IMR-90 (cell line): ENCODE results near the gene COL4A5. TPM values are rescaled to one million over a fixed set of nuclear protein-coding genes. Genes with fewer than 3 reads are reported as not detected.

ENCODE experiments used
- ATAC-seq: fragments of 200-7000 bp; cut with Tn5 transposase; 2 replicates; pipeline ENCODE4 v1.9.1; 2020; ENCODE audit warnings: low read depth, mild to moderate bottlenecking, moderate library complexity
- BruUV-seq: library from RNA; stranded (reverse); fragments of 400-500 nt; replicated peaks from 2 replicates; lab custom pipeline; 2021; lab: Mats Ljungman, UMichigan
- CTCF ChIA-PET: fragments of 300-600 bp; formaldehyde crosslinking; extraction: SDS; loops from one replicate; lab custom pipeline; 2021; ENCODE audit warnings: antibody characterized with exemption; lab: Yijun Ruan, JAX
- POLR2A ChIA-PET: fragments of 300-600 bp; sonication (Branson Sonifier 250); formaldehyde crosslinking; loops from one replicate; lab custom pipeline; 2022; ENCODE audit warnings: antibody characterized with exemption; ENCODE audit not compliant: unreplicated experiment; lab: Charles Lee
- DNase-seq: peaks from one replicate; pipeline ENCODE4 v3.0.0; 2013
- H2AFZ ChIP-seq: replicated peaks from 2 replicates; pipeline ENCODE3; 2013; ENCODE audit warnings: low read length, mild to moderate bottlenecking; ENCODE audit not compliant: poor library complexity
- H2AK5ac ChIP-seq: 2 replicates; pipeline ENCODE4 v1.6.1; 2013; ENCODE audit warnings: low read depth, low read length, inconsistent platforms
- H2AK9ac ChIP-seq: replicated peaks from 2 replicates; pipeline ENCODE3; 2013; ENCODE audit warnings: mild to moderate bottlenecking, low read depth, low read length, moderate library complexity; ENCODE audit not compliant: poor library complexity
- H2BK120ac ChIP-seq: 2 replicates; pipeline ENCODE4 v1.6.1; 2013; ENCODE audit warnings: low read depth, low read length, inconsistent platforms
- H2BK15ac ChIP-seq: 3 replicates; pipeline ENCODE4 v1.6.1; 2013; ENCODE audit warnings: low read depth, low read length, inconsistent platforms
- H2BK20ac ChIP-seq: 2 replicates; pipeline ENCODE4 v1.6.1; 2013; ENCODE audit warnings: low read depth, mild to moderate bottlenecking, inconsistent platforms, low read length, moderate library complexity
- H2BK5ac ChIP-seq: 2 replicates; pipeline ENCODE4 v1.6.1; 2013; ENCODE audit warnings: mild to moderate bottlenecking, low read depth, low read length, inconsistent platforms; ENCODE audit not compliant: poor library complexity, severe bottlenecking
- H3K14ac ChIP-seq: replicated peaks from 2 replicates; pipeline ENCODE4 v1.6.1; 2013; ENCODE audit warnings: low read depth, low read length, inconsistent platforms
- H3K18ac ChIP-seq: 2 replicates; pipeline ENCODE4 v1.6.1; 2013; ENCODE audit warnings: low read depth, low read length, control low read depth
- H3K23ac ChIP-seq: 2 replicates; pipeline ENCODE4 v1.6.1; 2013; ENCODE audit warnings: low read depth, low read length, inconsistent platforms
- H3K27ac ChIP-seq: 2 replicates; pipeline ENCODE4 v1.5.1; 2013; ENCODE audit warnings: mild to moderate bottlenecking, control low read depth, low read length; ENCODE audit not compliant: insufficient read depth
- H3K27me3 ChIP-seq: 2 replicates; pipeline ENCODE4 v1.6.1; 2013; ENCODE audit warnings: low read length; ENCODE audit not compliant: control insufficient read depth, insufficient read depth
- H3K36me3 ChIP-seq: 2 replicates; pipeline ENCODE4 v1.6.1; 2013; ENCODE audit warnings: low read length, mixed read lengths; ENCODE audit not compliant: control insufficient read depth, insufficient read depth
- H3K4ac ChIP-seq: 2 replicates; pipeline ENCODE4 v1.6.1; 2013; ENCODE audit warnings: low read depth, low read length, inconsistent platforms
- H3K4me1 ChIP-seq: 2 replicates; pipeline ENCODE4 v1.6.1; 2013; ENCODE audit warnings: low read length, mixed read lengths; ENCODE audit not compliant: control insufficient read depth, insufficient read depth
- H3K4me2 ChIP-seq: 2 replicates; pipeline ENCODE4 v1.6.1; 2013; ENCODE audit warnings: low read depth, mild to moderate bottlenecking, control low read depth, low read length, moderate library complexity
- H3K4me3 ChIP-seq: 2 replicates; pipeline ENCODE4 v1.5.1; 2013; ENCODE audit warnings: low read depth, mild to moderate bottlenecking, control low read depth, low read length, moderate library complexity; ENCODE audit not compliant: insufficient read depth
- H3K56ac ChIP-seq: 2 replicates; pipeline ENCODE4 v1.6.1; 2013; ENCODE audit warnings: low read length, inconsistent platforms; ENCODE audit not compliant: insufficient read depth; ENCODE audit errors: extremely low read depth
- H3K79me1 ChIP-seq, 2 experiments: 2 replicates each; pipeline ENCODE4 v1.6.1; 2013; ENCODE audit warnings: low read length in 2 of 2, inconsistent platforms in 1 of 2, low read depth in 1 of 2
- H3K9ac ChIP-seq: 2 replicates; pipeline ENCODE4 v1.6.1; 2013; ENCODE audit warnings: low read depth, low read length, control low read depth
- H3K9me1 ChIP-seq: 2 replicates; pipeline ENCODE4 v1.6.1; 2013; ENCODE audit warnings: low read length, inconsistent platforms; ENCODE audit not compliant: insufficient read depth
- H3K9me3 ChIP-seq: 2 replicates; pipeline ENCODE4 v1.6.1; 2013; ENCODE audit warnings: low read length; ENCODE audit not compliant: control insufficient read depth, insufficient read depth
- H4K20me1 ChIP-seq: 2 replicates; pipeline ENCODE4 v1.6.1; 2013; ENCODE audit warnings: low read length, inconsistent platforms; ENCODE audit not compliant: insufficient read depth
- H4K5ac ChIP-seq: 2 replicates; pipeline ENCODE4 v1.6.1; 2013; ENCODE audit warnings: mild to moderate bottlenecking, low read depth, low read length, control low read depth
- H4K8ac ChIP-seq, 2 experiments: 2 replicates each; pipeline ENCODE4 v1.6.1; 2013; ENCODE audit warnings: low read depth in 2 of 2, low read length in 2 of 2, control low read depth in 1 of 2, inconsistent platforms in 1 of 2
- H4K91ac ChIP-seq: 2 replicates; pipeline ENCODE4 v1.6.1; 2013; ENCODE audit warnings: low read depth, low read length, inconsistent platforms; ENCODE audit not compliant: insufficient read depth
- BHLHE40 ChIP-seq: fragments of 150-350 bp; IDR thresholded peaks from 2 replicates; pipeline ENCODE4 v1.6.1; 2016; ENCODE audit warnings: mild to moderate bottlenecking, low read depth, low read length
- ELK1 ChIP-seq: fragments of 150-350 bp; IDR thresholded peaks from 2 replicates; pipeline ENCODE4 v1.6.1; 2016; ENCODE audit warnings: low read depth, mild to moderate bottlenecking, low read length, moderate library complexity, borderline replicate concordance
- FOS ChIP-seq: fragments of 150-350 bp; IDR thresholded peaks from 2 replicates; pipeline ENCODE4 v1.6.1; 2016; ENCODE audit warnings: low read depth, low read length
- MAZ ChIP-seq: IDR thresholded peaks from 2 replicates; pipeline ENCODE4 v1.6.1; 2012; ENCODE audit warnings: low read depth, mild to moderate bottlenecking, low read length, improper control_type of control experiment, moderate library complexity, borderline replicate concordance
- MXI1 ChIP-seq: IDR thresholded peaks from 2 replicates; pipeline ENCODE4 v1.6.1; 2012; ENCODE audit warnings: low read depth, mild to moderate bottlenecking, low read length, moderate library complexity, borderline replicate concordance
- POLR2A ChIP-seq: IDR thresholded peaks from 2 replicates; pipeline ENCODE4 v1.6.1; 2012; ENCODE audit warnings: mild to moderate bottlenecking, low read depth, low read length
- SMC3 ChIP-seq: fragments of 150-350 bp; IDR thresholded peaks from 2 replicates; pipeline ENCODE4 v1.6.1; 2016; ENCODE audit warnings: low read depth, mild to moderate bottlenecking, antibody characterized with exemption, low read length, moderate library complexity
- WGBS, 2 experiments: methylation state at CpG; one replicate each; pipeline versions ENCODE4 v1.1.5 to v1.1.7; 2013; ENCODE audit warnings: missing lambda C conversion rate in 2 of 2; ENCODE audit not compliant: insufficient read length in 1 of 2; ENCODE audit errors: extremely low coverage in 2 of 2; 5-methylcytosine and 5-hydroxymethylcytosine counted together
- dilution Hi-C: fragments of 300-500 bp; cut with HindIII; formaldehyde crosslinking; loops from one replicate; pipeline ENCODE4 v1.14.3; 2018; ENCODE audit warnings: low sequenced_read_pairs; ENCODE audit not compliant: unreplicated experiment
- in situ Hi-C: fragments of 300-500 bp; cut with MboI; formaldehyde crosslinking; loops from 3 replicates; pipeline ENCODE4 v1.14.3; 2019; ENCODE audit warnings: low sequenced_read_pairs, inconsistent platforms, mixed read lengths
- intact Hi-C: fragments of 100-400 bp; cut with micrococcal nuclease; formaldehyde crosslinking; loops from 2 replicates; pipeline ENCODE4 v1.10.0; 2022
- polyA plus RNA-seq, 3 experiments: library from polyadenylated mRNA; depleted of rRNA; stranded (reverse); fragments of >200 nt; gene quantifications; 2 replicates each; pipeline ENCODE4 v1.2.3, GENCODE V29; 2012; ENCODE audit warnings: low replicate concordance in 1 of 3
- total RNA-seq: library from RNA; depleted of rRNA; stranded (reverse); fragments of >200 nt; gene quantifications from 2 replicates; pipeline ENCODE4 v1.2.3, GENCODE V29; 2012

COL4A5 gene
- total and polyA plus RNA-seq, 2 of the 4 experiments (the other 2 are of a cell fraction) = 16.3 to 26.6 TPM

- WGBS, 2 experiments = no CpG with 5 or more reads among the region's 20 CpGs
- intact Hi-C loops = loop anchor here (2.0 kb wide), 1 partner anchor 213 kb away; no protein-coding TSS in a partner anchor
- Histone ChIP-seq H3K4me2 (peak overlapping the region; percentile 66), H3K9me1 (no peaks in the 10 kb centered on the region), H3K9ac (peak overlapping the region; percentile 39; the same call in 1 of the 2 replicates), H3K56ac (no peak overlapping the region), H3K79me1 (0 out of 4 replicates have a peak, but pooled peaks cover 0 to 3% of the 10 kb centered on the region in 2 experiments), H2AK9ac (no peak overlapping the region), H2BK15ac (no peak overlapping the region), H3K4me1 (no peaks in the 10 kb centered on the region), H2AFZ (peak overlapping the region; percentile 79), H3K4me3 (peak overlapping the region; percentile 32), H4K91ac (no peak overlapping the region), H4K20me1 (no peaks in the 10 kb centered on the region), H2BK20ac (no peak overlapping the region), H3K36me3 (no peaks in the 10 kb centered on the region), H3K9me3 (no peaks in the 10 kb centered on the region), H2BK5ac (no peak overlapping the region), H3K27ac (0 out of 2 replicates have a peak overlapping the region, but pooled peaks have one; percentile 9), H3K14ac (0 out of 2 replicates have a peak overlapping the region, but pooled peaks have one; percentile 23), H2BK120ac (0 out of 2 replicates have a peak overlapping the region, but pooled peaks have one; percentile 26), H4K8ac (no peak overlapping the region; a peak in 1 of 4 replicates), H4K5ac (no peak overlapping the region), H3K4ac (peak overlapping the region; percentile 16; the same call in 1 of the 2 replicates), H3K18ac (no peak overlapping the region), H3K27me3 (peaks cover 5% of the 10 kb centered on the region), H3K23ac (peak overlapping the region; percentile 37; the same call in 1 of the 2 replicates), H2AK5ac (no peak overlapping the region)
- dilution Hi-C loops = no loop called here
- ChIA-PET POLR2A (no interaction called here), CTCF (no interaction called here)
- in situ Hi-C loops = no loop called here
- BruUV-seq = no TSS peak
- no peak for DNase-seq
- no peak for ATAC-seq
- TF ChIP-seq BHLHE40 = no peak
- TF ChIP-seq MAZ = no peak
- TF ChIP-seq SMC3 = no peak
- no peak for TF ChIP-seq MXI1
- no peak for TF ChIP-seq POLR2A
- TF ChIP-seq FOS = no peak
- no peak for TF ChIP-seq ELK1
Observed at GRCh38 chrX:108437349-108438109, 2.1 kb upstream of the COL4A5 start.
